HEK293 (cell line): ENCODE data around the gene PCDH9.

ENCODE experiments used
- CTCF ChIA-PET: fragments of 350-600 bp; formaldehyde crosslinking; extraction: SDS; loops from one replicate; lab custom pipeline; 2021; ENCODE audit warnings: antibody characterized with exemption; lab: Yijun Ruan, JAX
- POLR2A ChIA-PET: fragments of 300-600 bp; formaldehyde crosslinking; extraction: SDS; loops from one replicate; lab custom pipeline; 2020; ENCODE audit warnings: antibody characterized with exemption, inconsistent platforms; lab: Yijun Ruan, JAX
- H3K27ac ChIP-seq: fragments of 200-500 bp; sonication (Bioruptor generic); 2 replicates; pipeline ENCODE4 v1.5.1; 2014; ENCODE audit warnings: low read depth, low read length, control low read depth, inconsistent platforms; ENCODE audit errors: extremely low read depth
- H3K36me3 ChIP-seq, 2 experiments: fragments of 200-500 bp in 1 of 2; sonication (Bioruptor generic) in 1 of 2; 1 replicate in 1 of 2; 2 replicates in 1 of 2; pipeline ENCODE4 v1.5.1; 2014 to 2017; ENCODE audit warnings: inconsistent platforms in 2 of 2, low read length in 2 of 2; ENCODE audit not compliant: control insufficient read depth in 2 of 2, insufficient read depth in 1 of 2
- H3K4me1 ChIP-seq: fragments of 200-500 bp; sonication (Bioruptor generic); 2 replicates; pipeline ENCODE4 v1.5.1; 2014; ENCODE audit warnings: mild to moderate bottlenecking, low read length, inconsistent platforms; ENCODE audit not compliant: control insufficient read depth, insufficient read depth
- H3K4me3 ChIP-seq: 2 replicates; pipeline ENCODE4 v1.5.1; 2011; ENCODE audit warnings: low read depth, mild to moderate bottlenecking, control low read depth, low read length, moderate library complexity
- H3K9me3 ChIP-seq: fragments of 200-500 bp; sonication (Bioruptor generic); 2 replicates; pipeline ENCODE4 v1.5.1; 2014; ENCODE audit warnings: low read depth, low read length, inconsistent platforms; ENCODE audit not compliant: control insufficient read depth, insufficient read depth
- ELK4 ChIP-seq: IDR thresholded peaks from 2 replicates; pipeline ENCODE4 v1.6.1; 2011; ENCODE audit warnings: mild to moderate bottlenecking, low read depth, low read length, borderline replicate concordance
- PRDM10 ChIP-seq: fragments of 450-650 bp; formaldehyde crosslinking; IDR thresholded peaks from 2 replicates; pipeline ENCODE4 v1.5.1; 2016; ENCODE audit warnings: missing biosample characterization, missing genetic modification characterization
- RBAK ChIP-seq: fragments of 450-650 bp; formaldehyde crosslinking; IDR thresholded peaks from 2 replicates; pipeline ENCODE4 v1.5.1; 2016; ENCODE audit warnings: missing biosample characterization, missing genetic modification characterization
- TRIM28 ChIP-seq: IDR thresholded peaks from 2 replicates; pipeline ENCODE4 v1.6.1; 2011; ENCODE audit warnings: low read length, control low read depth, borderline replicate concordance
- ZBTB21 ChIP-seq: fragments of 450-650 bp; formaldehyde crosslinking; IDR thresholded peaks from 2 replicates; pipeline ENCODE4 v1.5.1; 2017; ENCODE audit warnings: missing biosample characterization, missing genetic modification characterization
- ZNF132 ChIP-seq: fragments of 450-650 bp; formaldehyde crosslinking; IDR thresholded peaks from 2 replicates; pipeline ENCODE4 v1.5.1; 2017; ENCODE audit warnings: missing biosample characterization, missing genetic modification characterization, borderline replicate concordance
- ZNF184 ChIP-seq: fragments of 450-650 bp; IDR thresholded peaks from 2 replicates; pipeline ENCODE4 v1.5.1; 2018; ENCODE audit warnings: missing biosample characterization, mild to moderate bottlenecking, missing genetic modification characterization
- ZNF292 ChIP-seq: fragments of 450-650 bp; formaldehyde crosslinking; IDR thresholded peaks from 2 replicates; pipeline ENCODE4 v1.5.1; 2016; ENCODE audit warnings: low read depth, missing biosample characterization, missing genetic modification characterization, borderline replicate concordance
- ZNF394 ChIP-seq: fragments of 450-650 bp; formaldehyde crosslinking; IDR thresholded peaks from 2 replicates; pipeline ENCODE4 v1.5.1; 2016; ENCODE audit warnings: missing biosample characterization, missing genetic modification characterization, mild to moderate bottlenecking, moderate library complexity, borderline replicate concordance
- ZNF48 ChIP-seq: fragments of 450-650 bp; formaldehyde crosslinking; IDR thresholded peaks from 2 replicates; pipeline ENCODE4 v1.5.1; 2016; ENCODE audit warnings: missing biosample characterization, missing genetic modification characterization
- ZNF548 ChIP-seq: fragments of 450-650 bp; formaldehyde crosslinking; IDR thresholded peaks from 2 replicates; pipeline ENCODE4 v1.5.1; 2016; ENCODE audit warnings: missing biosample characterization, missing genetic modification characterization
- ZNF624 ChIP-seq: fragments of 450-650 bp; formaldehyde crosslinking; IDR thresholded peaks from 2 replicates; pipeline ENCODE4 v1.5.1; 2017; ENCODE audit warnings: missing biosample characterization, missing genetic modification characterization
- ZNF654 ChIP-seq: fragments of 450-650 bp; formaldehyde crosslinking; IDR thresholded peaks from 2 replicates; pipeline ENCODE4 v1.5.1; 2016; ENCODE audit warnings: low read depth, missing biosample characterization, missing genetic modification characterization
- ZSCAN5A ChIP-seq: fragments of 450-650 bp; formaldehyde crosslinking; IDR thresholded peaks from 2 replicates; pipeline ENCODE4 v1.5.1; 2016; ENCODE audit warnings: missing biosample characterization, missing genetic modification characterization

Gene PCDH9

GRCh38 chr13:66689037-66689619 lies 541.0 kb downstream of the PCDH9 start:
- CTCF ChIA-PET = interaction anchor here (0.7 to 1.8 kb wide), 8 partner anchors 71 to 727 kb away, joined by 3 to 6 read pairs (median 4); no protein-coding TSS in a partner anchor
- Histone ChIP-seq H3K4me3 (no peak overlapping the region), H3K27ac (no peak overlapping the region), H3K4me1 (no peaks in the 10 kb centered on the region), H3K36me3 (no peaks in the 10 kb centered on the region), H3K9me3 (no peaks in the 10 kb centered on the region)
- TF ChIP-seq ZBTB21 (tag by site-specific recombination) (no peak), ZNF624 (tag by site-specific recombination) (no peak), ZNF394 (tag by site-specific recombination) (no peak), ZNF184 (tag by site-specific recombination) (no peak), TRIM28 (0 out of 2 replicates have a peak, but pooled peaks have one; percentile 6), ZNF654 (tag by site-specific recombination) (peak; percentile 31)
- POLR2A ChIA-PET = no interaction called here

- CTCF ChIA-PET = no interaction called here
- TF ChIP-seq ZNF132 (no peak), ZNF292 (tag by site-specific recombination) (no peak), RBAK (tag by site-specific recombination) (no peak), ZNF48 (tag by site-specific recombination) (no peak), TRIM28 (peak; percentile 50), ZSCAN5A (tag by site-specific recombination) (no peak), ELK4 (0 out of 2 replicates have a peak, but pooled peaks have one; percentile 24)
- POLR2A ChIA-PET = no interaction called here
- Histone ChIP-seq H3K4me3 (no peak overlapping the region), H3K4me1 (no peaks in the 10 kb centered on the region), H3K9me3 (no peaks in the 10 kb centered on the region), H3K36me3 (no peaks in the 10 kb centered on the region), H3K27ac (no peak overlapping the region)
Measured at GRCh38 chr13:66681403-66681802, 548.7 kb downstream of the PCDH9 start.

- H3K27ac ChIP-seq = no peak overlapping the region
- H3K36me3 ChIP-seq = no peaks in the 10 kb centered on the region
- POLR2A ChIA-PET = no interaction called here
- CTCF ChIA-PET = no interaction called here
- H3K9me3 ChIP-seq = no peaks in the 10 kb centered on the region
- TF ChIP-seq RBAK (tag by site-specific recombination) (no peak), ZNF548 (tag by site-specific recombination) (no peak), PRDM10 (tag by site-specific recombination) (no peak)
- H3K4me1 ChIP-seq = no peaks in the 10 kb centered on the region
- no peak overlapping the region for H3K4me3 ChIP-seq
Measured at GRCh38 chr13:66680031-66680430, 550.1 kb downstream of the PCDH9 start.
